HG03196 (cell line): ENCODE measurements around the gene ERH.
A peak's percentile ranks its signal among the peaks of the same experiment; 100 is the strongest.
"Not testable (repeated sequence)": the region's sequence is repeated elsewhere in the genome, so short reads cannot be mapped to it uniquely, and the experiment has no call there.

Experiments used
- ATAC-seq: cut with Tn5 transposase; IDR thresholded peaks from one replicate; pipeline ENCODE4 v1.9.1; 2021; ENCODE audit not compliant: unreplicated experiment

The ERH gene

GRCh38 chr14:69398053-69398817 is at the start of gene ERH, which contains the start of gene SLC39A9:
ERH (minus strand) TSS chr14:69398299; CDS start chr14:69398233, 66 bp downstream.
SLC39A9 (plus strand) TSS chr14:69398692; CDS start chr14:69399370, 678 bp downstream.
- peak; percentile 87 for ATAC-seq

- no peak for ATAC-seq
Observed at GRCh38 chr14:69443296-69443805, 45.3 kb upstream of the ERH start.

- peak; percentile 66 for ATAC-seq
Observed at GRCh38 chr14:69441948-69442347, 43.8 kb upstream of the ERH start.

- no peak for ATAC-seq
Observed at GRCh38 chr14:69439521-69440270, 41.6 kb upstream of the ERH start.

GRCh38 chr14:69432364-69432763 is 34.3 kb upstream of the ERH start:
- no peak for ATAC-seq

- ATAC-seq = no peak
Observed at GRCh38 chr14:69430306-69430939, 32.3 kb upstream of the ERH start.

GRCh38 chr14:69429643-69430042 is 31.5 kb upstream of the ERH start:
- ATAC-seq = no peak

- no peak for ATAC-seq
Observed at GRCh38 chr14:69428289-69428998, 30.3 kb upstream of the ERH start.

GRCh38 chr14:69427596-69427995 is 29.5 kb upstream of the ERH start:
- ATAC-seq = no peak

- ATAC-seq = no peak
Observed at GRCh38 chr14:69424149-69424923, 26.2 kb upstream of the ERH start.

GRCh38 chr14:69423279-69423678 is 25.2 kb upstream of the ERH start:
- ATAC-seq = no peak

GRCh38 chr14:69416087-69416486 is 18.0 kb upstream of the ERH start:
- not testable (repeated sequence) for ATAC-seq

- no peak for ATAC-seq
Observed at GRCh38 chr14:69413483-69413882, 15.4 kb upstream of the ERH start.

GRCh38 chr14:69408331-69408960 is 10.3 kb upstream of the ERH start:
- no peak for ATAC-seq

- ATAC-seq = no peak
Observed at GRCh38 chr14:69405762-69406161, 7.7 kb upstream of the ERH start.

- ATAC-seq = no peak
Observed at GRCh38 chr14:69404883-69405282, 6.8 kb upstream of the ERH start.

GRCh38 chr14:69404478-69404877 is 6.4 kb upstream of the ERH start:
- ATAC-seq = no peak

GRCh38 chr14:69401841-69402240 is 3.7 kb upstream of the ERH start:
- no peak for ATAC-seq

- ATAC-seq = no peak
Observed at GRCh38 chr14:69400154-69400553, 2.1 kb upstream of the ERH start.

GRCh38 chr14:69399750-69400149 is 1.7 kb upstream of the ERH start:
- ATAC-seq = no peak
